ENCODE measurements around the gene TUSC7. TPM values are rescaled to one million over a fixed set of nuclear protein-coding genes. Genes with fewer than 3 reads are reported as not detected.

The TUSC7 gene
- total and polyA plus RNA-seq, 2 of the 8 experiments (the other 6 are each of a cell fraction or from before 2014, with no cell fraction given), result not detected

GRCh38 chr3:116691041-116691440 lies 18.5 kb upstream of the TUSC7 start (continued):
- TF ChIP-seq CHD7 (IDR thresholded peaks at IDR 0.05; ENCODE audit: insufficient replicate concordance, low read length) (no peak), JUN (IDR thresholded peaks at IDR 0.05; ENCODE audit: low read depth, low read length) (no peak), RFX5 (IDR thresholded peaks at IDR 0.05; ENCODE audit: borderline replicate concordance, low read depth, low read length) (no peak), E2F6 (IDR thresholded peaks at IDR 0.05) (no peak), RXRA (IDR thresholded peaks at IDR 0.05; ENCODE audit: insufficient read depth, low read depth, low read length) (no peak), CTCF (IDR thresholded peaks at IDR 0.05; ENCODE audit: control extremely low read depth in 1 of 3, insufficient read depth in 1 of 3, low read depth in 1 of 3, low read length in 3 of 3) (no peak), POLR2AphosphoS5 (IDR thresholded peaks at IDR 0.05; ENCODE audit: low read depth, low read length) (no peak), NRF1 (IDR thresholded peaks at IDR 0.05; ENCODE audit: low read depth, low read length) (no peak), SIX5 (IDR thresholded peaks at IDR 0.05; ENCODE audit: low read depth, low read length) (no peak)
